ENCODE results near the gene ATP8A1. TPM values are rescaled to one million over a fixed set of nuclear protein-coding genes. Genes with fewer than 3 reads are reported as not detected.

ATP8A1 gene
- polyA plus RNA-seq, 1 experiment = 0.20 TPM

GRCh38 chr4:42627885-42628646 lies 28.8 kb downstream of the ATP8A1 start:
- H3K27ac ChIP-seq (ENCODE audit: low read depth, low read length) = no peak overlapping the region
- ChIA-PET POLR2A (no interaction called here), CTCF (no interaction called here)
- no peak for DNase-seq (ENCODE audit: low read depth, low spot score)
- no peak overlapping the region for H3K4me3 ChIP-seq (ENCODE audit: low read depth, low read length)
- no peaks in the 10 kb centered on the region for H3K9me3 ChIP-seq (ENCODE audit: control insufficient read depth, insufficient read depth, low read length)
- TF ChIP-seq, protein P1, sequence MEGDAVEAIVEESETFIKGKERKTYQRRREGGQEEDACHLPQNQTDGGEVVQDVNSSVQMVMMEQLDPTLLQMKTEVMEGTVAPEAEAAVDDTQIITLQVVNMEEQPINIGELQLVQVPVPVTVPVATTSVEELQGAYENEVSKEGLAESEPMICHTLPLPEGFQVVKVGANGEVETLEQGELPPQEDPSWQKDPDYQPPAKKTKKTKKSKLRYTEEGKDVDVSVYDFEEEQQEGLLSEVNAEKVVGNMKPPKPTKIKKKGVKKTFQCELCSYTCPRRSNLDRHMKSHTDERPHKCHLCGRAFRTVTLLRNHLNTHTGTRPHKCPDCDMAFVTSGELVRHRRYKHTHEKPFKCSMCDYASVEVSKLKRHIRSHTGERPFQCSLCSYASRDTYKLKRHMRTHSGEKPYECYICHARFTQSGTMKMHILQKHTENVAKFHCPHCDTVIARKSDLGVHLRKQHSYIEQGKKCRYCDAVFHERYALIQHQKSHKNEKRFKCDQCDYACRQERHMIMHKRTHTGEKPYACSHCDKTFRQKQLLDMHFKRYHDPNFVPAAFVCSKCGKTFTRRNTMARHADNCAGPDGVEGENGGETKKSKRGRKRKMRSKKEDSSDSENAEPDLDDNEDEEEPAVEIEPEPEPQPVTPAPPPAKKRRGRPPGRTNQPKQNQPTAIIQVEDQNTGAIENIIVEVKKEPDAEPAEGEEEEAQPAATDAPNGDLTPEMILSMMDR (IDR thresholded peaks at IDR 0.05; ENCODE audit: low read depth, low read length) = no peak
- no peaks in the 10 kb centered on the region for H3K27me3 ChIP-seq (ENCODE audit: control insufficient read depth, insufficient read depth, low read length)

DNA sequence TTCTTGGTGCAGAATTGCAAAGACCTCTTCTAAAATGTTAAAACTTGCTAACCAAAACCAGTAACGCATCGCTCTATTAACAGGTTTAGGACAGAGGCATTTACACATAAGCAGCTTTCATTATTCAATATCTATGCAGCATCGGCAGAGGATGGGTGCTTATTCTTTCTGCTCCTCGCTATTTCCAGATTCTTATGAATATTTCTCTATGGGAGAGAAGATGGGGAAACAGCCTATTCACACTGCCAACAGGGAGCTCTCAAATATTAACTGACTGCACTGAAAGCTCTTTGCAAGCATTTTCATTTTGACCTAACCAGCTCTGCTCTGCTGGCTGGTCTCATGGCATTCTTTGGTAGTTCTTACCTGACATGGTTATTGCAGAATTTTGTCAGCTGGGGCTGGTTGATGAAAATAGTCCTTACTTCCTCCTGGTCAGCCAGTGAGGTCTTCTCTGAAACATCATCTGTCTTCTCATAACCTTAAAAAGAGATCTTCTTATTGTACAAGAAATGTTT lies 30.2 kb downstream of the ATP8A1 start:
- POLR2A ChIA-PET = no interaction called here
- TF ChIP-seq, protein P1 (IDR thresholded peaks at IDR 0.05; ENCODE audit: low read depth, low read length) = no peak
- no peaks in the 10 kb centered on the region for H3K9me3 ChIP-seq (ENCODE audit: control insufficient read depth, insufficient read depth, low read length)
- CTCF ChIA-PET = no interaction called here
- H3K27me3 ChIP-seq (ENCODE audit: control insufficient read depth, insufficient read depth, low read length) = no peaks in the 10 kb centered on the region
- H3K27ac ChIP-seq (ENCODE audit: low read depth, low read length) = no peak overlapping the region
- no peak overlapping the region for H3K4me3 ChIP-seq (ENCODE audit: low read depth, low read length)
- DNase-seq (ENCODE audit: low read depth, low spot score) = no peak

DNA sequence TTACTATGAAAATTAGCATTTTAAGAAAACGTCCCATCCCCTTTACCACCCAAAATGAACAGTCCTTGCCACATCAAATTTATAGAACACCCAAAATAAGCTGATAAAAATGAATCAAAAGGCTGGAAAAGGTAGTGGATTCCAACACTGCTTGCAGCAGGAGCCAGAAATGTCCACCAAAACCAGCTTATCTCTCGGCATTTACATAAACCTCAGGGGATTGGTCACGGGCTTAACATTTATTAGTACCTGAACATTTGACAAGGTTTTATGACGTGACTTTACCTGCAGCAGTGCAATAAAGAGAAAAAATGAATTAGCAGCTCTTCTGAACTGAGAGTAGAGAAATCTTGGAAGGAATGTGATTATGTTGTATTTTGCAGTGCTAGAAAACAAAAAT lies 31.6 kb downstream of the ATP8A1 start:
- Histone ChIP-seq H3K27ac (ENCODE audit: low read depth, low read length) (no peak overlapping the region), H3K4me3 (ENCODE audit: low read depth, low read length) (no peak overlapping the region), H3K27me3 (ENCODE audit: control insufficient read depth, insufficient read depth, low read length) (no peaks in the 10 kb centered on the region), H3K9me3 (ENCODE audit: control insufficient read depth, insufficient read depth, low read length) (no peaks in the 10 kb centered on the region)
- ChIA-PET CTCF (no interaction called here), POLR2A (no interaction called here)
- no peak for DNase-seq (ENCODE audit: low read depth, low spot score)
- TF ChIP-seq, protein P1 (IDR thresholded peaks at IDR 0.05; ENCODE audit: low read depth, low read length) = no peak

DNA sequence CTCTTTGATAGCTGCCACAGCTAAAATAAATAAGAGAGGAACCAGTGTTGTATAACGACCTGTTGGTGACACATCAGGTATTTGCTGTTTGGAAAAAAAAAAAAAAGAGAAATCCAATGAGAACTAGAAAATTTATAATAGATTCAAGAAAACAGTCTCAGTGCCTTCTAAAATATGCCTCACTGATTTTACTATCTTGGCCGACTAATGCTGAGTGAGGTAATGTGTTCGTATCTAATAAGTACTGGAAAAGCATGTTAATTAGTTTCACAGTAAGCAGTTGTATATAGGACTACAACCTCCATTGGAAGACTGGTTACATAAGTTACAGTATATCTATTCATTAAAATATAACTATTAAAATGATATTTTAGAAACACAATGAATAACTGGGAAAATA lies 32.4 kb downstream of the ATP8A1 start:
- DNase-seq (ENCODE audit: low read depth, low spot score) = no peak
- ChIA-PET CTCF (no interaction called here), POLR2A (no interaction called here)
- Histone ChIP-seq H3K9me3 (ENCODE audit: control insufficient read depth, insufficient read depth, low read length) (no peaks in the 10 kb centered on the region), H3K27ac (ENCODE audit: low read depth, low read length) (no peak overlapping the region), H3K4me3 (ENCODE audit: low read depth, low read length) (no peak overlapping the region), H3K27me3 (ENCODE audit: control insufficient read depth, insufficient read depth, low read length) (no peaks in the 10 kb centered on the region)
- TF ChIP-seq, protein P1 (IDR thresholded peaks at IDR 0.05; ENCODE audit: low read depth, low read length) = no peak

GRCh38 chr4:42618023-42618422 lies 38.9 kb downstream of the ATP8A1 start:
- H3K9me3 ChIP-seq (ENCODE audit: control insufficient read depth, insufficient read depth, low read length) = no peaks in the 10 kb centered on the region
- CTCF ChIA-PET = no interaction called here
- DNase-seq (ENCODE audit: low read depth, low spot score) = no peak
- H3K27me3 ChIP-seq (ENCODE audit: control insufficient read depth, insufficient read depth, low read length) = no peaks in the 10 kb centered on the region
- TF ChIP-seq, protein P1 (IDR thresholded peaks at IDR 0.05; ENCODE audit: low read depth, low read length) = no peak
- POLR2A ChIA-PET = no interaction called here
- no peak overlapping the region for H3K27ac ChIP-seq (ENCODE audit: low read depth, low read length)
- H3K4me3 ChIP-seq (ENCODE audit: low read depth, low read length) = no peak overlapping the region

Measured in AG04450 (cell line).